ENCODE measurements around the gene HOPX.

GRCh38 chr4:56681158-56681852 is at the start of gene HOPX:
- TF ChIP-seq, protein P1, sequence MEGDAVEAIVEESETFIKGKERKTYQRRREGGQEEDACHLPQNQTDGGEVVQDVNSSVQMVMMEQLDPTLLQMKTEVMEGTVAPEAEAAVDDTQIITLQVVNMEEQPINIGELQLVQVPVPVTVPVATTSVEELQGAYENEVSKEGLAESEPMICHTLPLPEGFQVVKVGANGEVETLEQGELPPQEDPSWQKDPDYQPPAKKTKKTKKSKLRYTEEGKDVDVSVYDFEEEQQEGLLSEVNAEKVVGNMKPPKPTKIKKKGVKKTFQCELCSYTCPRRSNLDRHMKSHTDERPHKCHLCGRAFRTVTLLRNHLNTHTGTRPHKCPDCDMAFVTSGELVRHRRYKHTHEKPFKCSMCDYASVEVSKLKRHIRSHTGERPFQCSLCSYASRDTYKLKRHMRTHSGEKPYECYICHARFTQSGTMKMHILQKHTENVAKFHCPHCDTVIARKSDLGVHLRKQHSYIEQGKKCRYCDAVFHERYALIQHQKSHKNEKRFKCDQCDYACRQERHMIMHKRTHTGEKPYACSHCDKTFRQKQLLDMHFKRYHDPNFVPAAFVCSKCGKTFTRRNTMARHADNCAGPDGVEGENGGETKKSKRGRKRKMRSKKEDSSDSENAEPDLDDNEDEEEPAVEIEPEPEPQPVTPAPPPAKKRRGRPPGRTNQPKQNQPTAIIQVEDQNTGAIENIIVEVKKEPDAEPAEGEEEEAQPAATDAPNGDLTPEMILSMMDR (IDR thresholded peaks at IDR 0.05): no peak
- TF ChIP-seq POLR2A (IDR thresholded peaks at IDR 0.05): peak in 1 of 4 donors; percentile 91

Measured in stomach (tissue), 4 donors.